Parathyroid adenoma (tissue), 2 donors: ENCODE results near the gene CDX2.

Source experiments
- H2AFZ ChIP-seq: fragments of 300-600 bp; sonication (generic); one replicate; pipeline ENCODE4 v1.7.0; 2017; ENCODE audit warnings: antibody characterized with exemption, mild to moderate bottlenecking
- H3K27ac ChIP-seq: fragments of 300-600 bp; sonication (generic); one replicate; pipeline ENCODE4 v1.7.0; 2017
- H3K27me3 ChIP-seq: fragments of 300-600 bp; sonication (generic); one replicate; pipeline ENCODE4 v1.7.0; 2017; ENCODE audit warnings: low read length; ENCODE audit not compliant: control insufficient read depth, insufficient read depth
- H3K36me3 ChIP-seq: fragments of 300-600 bp; sonication (generic); one replicate; pipeline ENCODE4 v1.7.0; 2017; ENCODE audit warnings: low read length; ENCODE audit not compliant: control insufficient read depth, insufficient read depth
- H3K4me1 ChIP-seq: fragments of 300-600 bp; sonication (generic); one replicate; pipeline ENCODE4 v1.7.0; 2017; ENCODE audit warnings: control low read depth
- H3K4me2 ChIP-seq: fragments of 300-600 bp; sonication (generic); one replicate; pipeline ENCODE4 v1.7.0; 2017; ENCODE audit warnings: low read length
- H3K4me3 ChIP-seq: fragments of 300-600 bp; sonication (generic); one replicate; pipeline ENCODE4 v1.7.0; 2017; ENCODE audit warnings: low read depth, low read length
- H3K79me2 ChIP-seq: fragments of 300-600 bp; sonication (generic); one replicate; pipeline ENCODE4 v1.7.0; 2017; ENCODE audit warnings: control low read depth
- H3K9ac ChIP-seq: fragments of 300-600 bp; sonication (generic); one replicate; pipeline ENCODE4 v1.7.0; 2017; ENCODE audit warnings: mild to moderate bottlenecking
- H3K9me3 ChIP-seq: fragments of 300-600 bp; sonication (generic); one replicate; pipeline ENCODE4 v1.7.0; 2017; ENCODE audit warnings: low read length; ENCODE audit not compliant: control insufficient read depth
- CTCF ChIP-seq: fragments of 300-600 bp; sonication (generic); IDR thresholded peaks from one replicate; pipeline ENCODE4 v1.7.0; 2017; ENCODE audit warnings: antibody characterized with exemption, mild to moderate bottlenecking
- donor health status: primary hyperparathyroidism.

CDX2 gene

GRCh38 chr13:28001049-28001448 is 31.9 kb upstream of the CDX2 start:
- Histone ChIP-seq H3K36me3 (no peaks in the 10 kb centered on the region), H3K4me3 (no peak overlapping the region)

GRCh38 chr13:28000567-28000966 is 31.5 kb upstream of the CDX2 start:
- H3K4me3 ChIP-seq = no peak overlapping the region
- H3K27me3 ChIP-seq = no peaks in the 10 kb centered on the region
- no peaks in the 10 kb centered on the region for H3K36me3 ChIP-seq
- H3K4me1 ChIP-seq = no peaks in the 10 kb centered on the region
- no peaks in the 10 kb centered on the region for H3K9me3 ChIP-seq
- H3K79me2 ChIP-seq = no peaks in the 10 kb centered on the region
- no peak for TF ChIP-seq CTCF
- H3K9ac ChIP-seq = no peak overlapping the region
- no peak overlapping the region for H2AFZ ChIP-seq
- no peak overlapping the region for H3K27ac ChIP-seq
- no peak overlapping the region for H3K4me2 ChIP-seq

More at GRCh38 chr13:28001049-28001448, 31.9 kb upstream of the CDX2 start:
- Histone ChIP-seq H3K4me1 (no peaks in the 10 kb centered on the region), H3K9me3 (no peaks in the 10 kb centered on the region), H3K4me2 (no peak overlapping the region), H3K27me3 (no peaks in the 10 kb centered on the region), H2AFZ (no peak overlapping the region), H3K27ac (no peak overlapping the region), H3K79me2 (no peaks in the 10 kb centered on the region), H3K9ac (no peak overlapping the region)
- TF ChIP-seq CTCF = no peak

GRCh38 chr13:27997904-27998522 is 28.9 kb upstream of the CDX2 start:
- no peaks in the 10 kb centered on the region for H3K36me3 ChIP-seq
- no peaks in the 10 kb centered on the region for H3K9me3 ChIP-seq
- H3K27me3 ChIP-seq = no peaks in the 10 kb centered on the region
- peak; percentile 14 for TF ChIP-seq CTCF
- H2AFZ ChIP-seq = peak overlapping the region; percentile 23
- no peak overlapping the region for H3K9ac ChIP-seq
- no peaks in the 10 kb centered on the region for H3K79me2 ChIP-seq
- H3K27ac ChIP-seq = no peak overlapping the region
- no peaks in the 10 kb centered on the region for H3K4me1 ChIP-seq
- H3K4me3 ChIP-seq = no peak overlapping the region
- H3K4me2 ChIP-seq = no peak overlapping the region

GRCh38 chr13:27991881-27992280 is 22.8 kb upstream of the CDX2 start:
- H3K27ac ChIP-seq = no peak overlapping the region
- no peak overlapping the region for H3K9ac ChIP-seq
- H3K79me2 ChIP-seq = no peaks in the 10 kb centered on the region
- no peak for TF ChIP-seq CTCF
- no peaks in the 10 kb centered on the region for H3K9me3 ChIP-seq
- no peaks in the 10 kb centered on the region for H3K36me3 ChIP-seq
- H2AFZ ChIP-seq = no peak overlapping the region
- H3K4me3 ChIP-seq = no peak overlapping the region
- H3K4me2 ChIP-seq = no peak overlapping the region
- no peaks in the 10 kb centered on the region for H3K4me1 ChIP-seq
- H3K27me3 ChIP-seq = no peaks in the 10 kb centered on the region

GRCh38 chr13:27988520-27988919 is 19.4 kb upstream of the CDX2 start, which contains the start of gene URAD:
TSS of gene URAD (minus strand) at chr13:27988693. CDS start at chr13:27988637, 56 bp downstream.
- no peak for TF ChIP-seq CTCF
- H3K4me3 ChIP-seq = no peak within 1 kb of the TSS
- H3K27me3 ChIP-seq = no peaks in the 10 kb centered on the region
- no peak within 1 kb of the TSS for H2AFZ ChIP-seq
- H3K36me3 ChIP-seq = no peaks in the 10 kb centered on the region
- no peak within 1 kb of the TSS for H3K4me2 ChIP-seq
- H3K79me2 ChIP-seq = no peaks in the 10 kb centered on the region
- no peak within 1 kb of the TSS for H3K9ac ChIP-seq
- no peaks in the 10 kb centered on the region for H3K9me3 ChIP-seq
- no peaks in the 10 kb centered on the region for H3K4me1 ChIP-seq
- H3K27ac ChIP-seq = no peak within 1 kb of the TSS
